Liver (tissue), 9 donors: Measurements from ENCODE around the gene VWDE. TPM values are rescaled to one million over a fixed set of nuclear protein-coding genes. Genes with fewer than 3 reads are reported as not detected.
"Not testable (repeated sequence)": the region's sequence is repeated elsewhere in the genome, so short reads cannot be mapped to it uniquely, and the experiment has no call there.

Source experiments
- DNase-seq: peaks from one replicate; pipeline ENCODE4 v3.0.0-alpha.2; 2017; ENCODE audit warnings: low spot score
- H3K27ac ChIP-seq, 2 donors: one replicate each; pipeline ENCODE4 v1.7.0; 2013; ENCODE audit warnings: inconsistent platforms in 2 of 2, low read length in 2 of 2, control low read depth in 1 of 2, low read depth in 1 of 2, mild to moderate bottlenecking in 1 of 2
- H3K27me3 ChIP-seq, 4 donors: one replicate each; pipeline versions ENCODE4 v1.6.1 to v1.7.0; 2013; ENCODE audit warnings: low read length in 3 of 4, inconsistent platforms in 1 of 4, mild to moderate bottlenecking in 1 of 4, moderate library complexity in 1 of 4; ENCODE audit not compliant: control insufficient read depth in 4 of 4, insufficient read depth in 4 of 4
- H3K36me3 ChIP-seq, 4 donors: one replicate each; pipeline versions ENCODE4 v1.6.1 to v1.7.0; 2013; ENCODE audit warnings: low read length in 3 of 4, mild to moderate bottlenecking in 3 of 4, low read depth in 1 of 4, moderate library complexity in 1 of 4; ENCODE audit not compliant: control insufficient read depth in 4 of 4, insufficient read depth in 3 of 4
- H3K4me1 ChIP-seq, 4 donors: one replicate each; pipeline versions ENCODE4 v1.6.1 to v1.7.0; 2013; ENCODE audit warnings: low read length in 3 of 4, mild to moderate bottlenecking in 3 of 4, moderate library complexity in 1 of 4; ENCODE audit not compliant: control insufficient read depth in 4 of 4, insufficient read depth in 4 of 4
- H3K4me3 ChIP-seq, 3 donors: one replicate each; pipeline versions ENCODE4 v1.6.1 to v1.7.0; 2013; ENCODE audit warnings: low read length in 3 of 3, control low read depth in 1 of 3, low read depth in 1 of 3, mild to moderate bottlenecking in 1 of 3
- H3K9ac ChIP-seq, 2 donors: one replicate each; pipeline ENCODE4 v1.7.0; 2013; ENCODE audit warnings: low read length in 2 of 2, mild to moderate bottlenecking in 2 of 2, moderate library complexity in 2 of 2, control low read depth in 1 of 2, low read depth in 1 of 2
- H3K9me3 ChIP-seq, 4 donors: one replicate each; pipeline versions ENCODE4 v1.6.1 to v1.7.0; 2013; ENCODE audit warnings: low read length in 3 of 4; ENCODE audit not compliant: control insufficient read depth in 4 of 4
- EGR1 ChIP-seq, 2 donors: IDR thresholded peaks; 2 replicates each; pipeline ENCODE4 v1.6.1; 2016 to 2018; ENCODE audit warnings: antibody characterized with exemption in 2 of 2, low read depth in 2 of 2
- FOXA1 ChIP-seq: IDR thresholded peaks from 2 replicates; pipeline ENCODE4 v1.6.1; 2016; ENCODE audit warnings: antibody characterized with exemption
- FOXA2 ChIP-seq: IDR thresholded peaks from 2 replicates; pipeline ENCODE4 v1.6.1; 2016; ENCODE audit warnings: antibody characterized with exemption
- HNF4A ChIP-seq, 2 donors: conservative IDR thresholded peaks; 2 replicates each; pipeline ENCODE4 v1.6.1; 2016; ENCODE audit warnings: antibody characterized with exemption in 2 of 2, mild to moderate bottlenecking in 2 of 2
- HNF4G ChIP-seq: IDR thresholded peaks from 2 replicates; pipeline ENCODE4 v1.6.1; 2016; ENCODE audit warnings: antibody characterized with exemption
- JUND ChIP-seq, 2 donors: IDR thresholded peaks; 2 replicates each; pipeline ENCODE4 v1.6.1; 2016; ENCODE audit warnings: antibody characterized with exemption in 2 of 2
- NR2F2 ChIP-seq: IDR thresholded peaks from 2 replicates; pipeline ENCODE4 v1.6.1; 2016; ENCODE audit warnings: antibody characterized with exemption
- RAD21 ChIP-seq, 2 donors: IDR thresholded peaks; 2 replicates each; pipeline ENCODE4 v1.6.1; 2016; ENCODE audit warnings: antibody characterized with exemption in 2 of 2, mild to moderate bottlenecking in 2 of 2
- RXRA ChIP-seq, 2 donors: IDR thresholded peaks; 2 replicates each; pipeline ENCODE4 v1.6.1; 2017 to 2018; ENCODE audit warnings: antibody characterized with exemption in 2 of 2, mild to moderate bottlenecking in 1 of 2
- TAF1 ChIP-seq: conservative IDR thresholded peaks from 2 replicates; pipeline ENCODE4 v1.6.1; 2016; ENCODE audit warnings: antibody characterized with exemption, mild to moderate bottlenecking
- YY1 ChIP-seq: IDR thresholded peaks from 2 replicates; pipeline ENCODE4 v1.6.1; 2016; ENCODE audit warnings: antibody characterized with exemption, mild to moderate bottlenecking
- WGBS: extraction: QIAGEN DNeasy Blood & Tissue Kit; methylation state at CpG from one replicate; pipeline ENCODE4 v1.1.7; 2013; 5-methylcytosine and 5-hydroxymethylcytosine counted together
- polyA plus RNA-seq, 2 donors: library from polyadenylated mRNA; stranded (reverse) in 1 of 2; unstranded in 1 of 2; fragments of 200-250 nt in 1 of 2; fragments of >200 nt in 1 of 2; fragmentation: Nextera tagmentation in 1 of 2; extraction: Ambion mirVana in 1 of 2; gene quantifications; one replicate each; pipeline versions ENCODE4 v1.2.1 to v1.2.3, GENCODE V29; 2013 to 2015
- total RNA-seq, 2 donors: library from RNA; depleted of rRNA; stranded (reverse); fragments of >200 nt; gene quantifications; one replicate each; pipeline ENCODE4 v1.2.3, GENCODE V29; 2014
- TF ChIP-seq, protein P1 (sequence below): IDR thresholded peaks from 2 replicates; pipeline ENCODE4 v1.6.1; 2016; ENCODE audit warnings: antibody characterized with exemption
- TF ChIP-seq, protein P2 (sequence below): fragments of 150-350 bp; IDR thresholded peaks from 2 replicates; pipeline ENCODE4 v1.5.1; 2017; ENCODE audit warnings: improper control_type of control experiment, low read depth, low read length; ENCODE audit not compliant: missing input control
- TF ChIP-seq, protein P3 (sequence below): IDR thresholded peaks from 2 replicates; pipeline ENCODE4 v1.6.1; 2016; ENCODE audit warnings: antibody characterized with exemption, mild to moderate bottlenecking
- TF ChIP-seq, protein P4 (sequence below): IDR thresholded peaks from 2 replicates; pipeline ENCODE4 v1.6.1; 2016; ENCODE audit warnings: antibody characterized with exemption
- donor health status: healthy.
- donor health status: healthy.
- donor health status: healthy.
- donor health status: healthy.
- donor health status: healthy.

Gene VWDE
- total RNA-seq (under 1 TPM; 0.05 to 0.59 TPM), polyA plus RNA-seq (under 1 TPM; 0.11 to 0.14 TPM)

DNA sequence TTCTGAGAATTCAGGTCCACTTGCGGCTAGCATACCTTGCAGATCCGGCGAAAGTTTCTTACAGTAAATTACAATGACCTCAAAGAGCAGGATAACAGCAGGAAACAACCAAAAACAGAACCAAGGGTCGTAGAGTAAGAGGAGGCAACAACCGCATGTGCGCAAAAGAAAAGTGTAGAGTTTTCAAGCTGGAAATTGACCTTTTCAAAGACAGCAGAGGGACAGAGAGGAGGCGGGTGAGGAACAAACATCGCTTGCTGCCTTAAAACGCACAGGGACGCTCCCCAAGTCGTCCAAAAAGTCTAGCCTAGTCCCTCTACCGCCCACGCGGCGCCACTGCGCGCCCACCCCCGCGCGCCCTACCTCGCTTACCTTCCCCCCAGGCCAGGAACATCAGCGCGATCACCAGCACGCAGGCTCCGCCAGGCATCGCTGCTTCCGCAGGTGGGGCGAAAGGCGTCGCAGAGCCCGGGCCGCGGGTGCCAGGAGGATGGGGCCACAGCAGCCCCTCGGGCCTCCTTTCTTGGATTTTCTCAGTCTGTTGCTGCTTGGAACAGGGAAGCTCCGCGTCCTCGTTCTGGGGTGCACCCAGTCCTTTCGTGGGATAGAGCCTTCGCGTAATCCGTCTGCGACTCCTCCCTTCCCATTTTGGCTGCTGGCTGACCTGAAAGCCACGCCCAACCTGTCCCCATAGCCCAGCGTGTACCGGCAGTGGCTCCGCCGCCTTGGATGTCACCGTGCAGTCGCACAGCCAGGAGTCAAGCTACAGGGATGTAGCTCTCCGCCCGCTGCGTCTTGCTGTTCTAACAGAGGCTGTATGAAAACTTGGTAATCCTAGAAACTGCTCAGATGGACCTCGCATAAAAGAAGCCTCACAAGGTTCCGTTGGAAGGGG is at the start of gene VWDE:
TSS of gene VWDE (minus strand) at position 579 of the 895 bp plus-strand sequence. CDS start at position 430, 149 bp downstream.
- H3K27me3 ChIP-seq: peaks cover 0 to 11% (median 0%) of the 10 kb centered on the region in 4 donors
- H3K4me3 ChIP-seq: peak within 1 kb of the TSS in 2 of 3 donors; percentile 31
- no peak within 1 kb of the TSS for H3K27ac ChIP-seq
- 2% methylated on average over 54 of the region's 54 CpGs for WGBS
- H3K9me3 ChIP-seq: no peaks in the 10 kb centered on the region
- H3K9ac ChIP-seq: no peak within 1 kb of the TSS
- no peaks in the 10 kb centered on the region for H3K36me3 ChIP-seq
- TF ChIP-seq, protein P1, sequence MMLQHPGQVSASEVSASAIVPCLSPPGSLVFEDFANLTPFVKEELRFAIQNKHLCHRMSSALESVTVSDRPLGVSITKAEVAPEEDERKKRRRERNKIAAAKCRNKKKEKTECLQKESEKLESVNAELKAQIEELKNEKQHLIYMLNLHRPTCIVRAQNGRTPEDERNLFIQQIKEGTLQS: no peak
- no peak for TF ChIP-seq NR2F2
- TF ChIP-seq, protein P2, sequence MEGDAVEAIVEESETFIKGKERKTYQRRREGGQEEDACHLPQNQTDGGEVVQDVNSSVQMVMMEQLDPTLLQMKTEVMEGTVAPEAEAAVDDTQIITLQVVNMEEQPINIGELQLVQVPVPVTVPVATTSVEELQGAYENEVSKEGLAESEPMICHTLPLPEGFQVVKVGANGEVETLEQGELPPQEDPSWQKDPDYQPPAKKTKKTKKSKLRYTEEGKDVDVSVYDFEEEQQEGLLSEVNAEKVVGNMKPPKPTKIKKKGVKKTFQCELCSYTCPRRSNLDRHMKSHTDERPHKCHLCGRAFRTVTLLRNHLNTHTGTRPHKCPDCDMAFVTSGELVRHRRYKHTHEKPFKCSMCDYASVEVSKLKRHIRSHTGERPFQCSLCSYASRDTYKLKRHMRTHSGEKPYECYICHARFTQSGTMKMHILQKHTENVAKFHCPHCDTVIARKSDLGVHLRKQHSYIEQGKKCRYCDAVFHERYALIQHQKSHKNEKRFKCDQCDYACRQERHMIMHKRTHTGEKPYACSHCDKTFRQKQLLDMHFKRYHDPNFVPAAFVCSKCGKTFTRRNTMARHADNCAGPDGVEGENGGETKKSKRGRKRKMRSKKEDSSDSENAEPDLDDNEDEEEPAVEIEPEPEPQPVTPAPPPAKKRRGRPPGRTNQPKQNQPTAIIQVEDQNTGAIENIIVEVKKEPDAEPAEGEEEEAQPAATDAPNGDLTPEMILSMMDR: no peak
- no peak for TF ChIP-seq FOXA1
- H3K4me1 ChIP-seq: peaks cover 0 to 9% (median 7%) of the 10 kb centered on the region in 4 donors
- no peak for DNase-seq

DNA sequence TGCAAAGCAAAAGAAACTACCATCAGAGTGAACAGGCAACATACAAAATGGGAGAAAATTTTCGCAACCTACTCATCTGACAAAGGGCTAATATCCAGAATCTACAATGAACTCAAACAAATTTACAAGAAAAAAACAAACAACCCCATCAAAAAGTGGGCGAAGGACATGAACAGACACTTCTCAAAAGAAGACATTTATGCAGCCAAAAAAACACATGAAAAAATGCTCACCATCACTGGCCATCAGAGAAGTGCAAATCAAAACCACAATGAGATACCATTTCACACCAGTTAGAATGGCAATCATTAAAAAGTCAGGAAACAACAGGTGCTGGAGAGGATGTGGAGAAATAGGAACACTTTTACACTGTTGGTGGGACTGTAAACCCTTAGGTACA is 49.5 kb upstream of the VWDE start:
- not testable (repeated sequence) for H3K9me3 ChIP-seq, DNase-seq, H3K4me3 ChIP-seq, H3K36me3 ChIP-seq, H3K27me3 ChIP-seq, H3K9ac ChIP-seq, H3K27ac ChIP-seq, H3K4me1 ChIP-seq
- 91% methylated on average over 1 of the region's 2 CpGs for WGBS

DNA sequence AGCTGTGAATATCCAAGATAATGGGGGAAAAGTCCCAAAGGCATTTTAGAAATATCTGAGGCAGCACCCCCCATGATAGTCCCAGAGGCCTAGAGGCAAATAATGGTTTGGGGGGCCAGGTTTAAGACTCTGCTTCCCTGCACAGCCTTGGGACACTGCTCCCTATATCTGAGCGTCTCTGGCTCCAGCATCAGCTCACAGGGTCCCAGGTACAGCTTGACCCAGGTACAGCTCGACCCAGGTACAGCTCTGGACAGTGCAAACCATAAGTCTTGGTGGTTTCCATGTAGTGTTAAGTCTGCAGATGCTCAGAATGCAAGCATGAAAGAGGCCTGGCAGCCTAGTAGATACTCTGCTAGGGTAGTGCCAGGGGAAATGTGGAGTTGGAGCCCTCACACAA is 47.0 kb upstream of the VWDE start:
- no peaks in the 10 kb centered on the region for H3K27me3 ChIP-seq
- no peak for DNase-seq
- TF ChIP-seq EGR1 (IDR thresholded peaks at IDR 0.05; ENCODE audit: low read depth in 2 of 2) (no peak), FOXA1 (no peak), HNF4A (conservative IDR thresholded peaks at IDR 0.05) (no peak), YY1 (no peak), JUND (IDR thresholded peaks at IDR 0.05) (no peak), HNF4G (no peak), RXRA (IDR thresholded peaks at IDR 0.05) (no peak), FOXA2 (no peak), TAF1 (no peak), RAD21 (IDR thresholded peaks at IDR 0.05) (no peak)
- TF ChIP-seq, protein P3, sequence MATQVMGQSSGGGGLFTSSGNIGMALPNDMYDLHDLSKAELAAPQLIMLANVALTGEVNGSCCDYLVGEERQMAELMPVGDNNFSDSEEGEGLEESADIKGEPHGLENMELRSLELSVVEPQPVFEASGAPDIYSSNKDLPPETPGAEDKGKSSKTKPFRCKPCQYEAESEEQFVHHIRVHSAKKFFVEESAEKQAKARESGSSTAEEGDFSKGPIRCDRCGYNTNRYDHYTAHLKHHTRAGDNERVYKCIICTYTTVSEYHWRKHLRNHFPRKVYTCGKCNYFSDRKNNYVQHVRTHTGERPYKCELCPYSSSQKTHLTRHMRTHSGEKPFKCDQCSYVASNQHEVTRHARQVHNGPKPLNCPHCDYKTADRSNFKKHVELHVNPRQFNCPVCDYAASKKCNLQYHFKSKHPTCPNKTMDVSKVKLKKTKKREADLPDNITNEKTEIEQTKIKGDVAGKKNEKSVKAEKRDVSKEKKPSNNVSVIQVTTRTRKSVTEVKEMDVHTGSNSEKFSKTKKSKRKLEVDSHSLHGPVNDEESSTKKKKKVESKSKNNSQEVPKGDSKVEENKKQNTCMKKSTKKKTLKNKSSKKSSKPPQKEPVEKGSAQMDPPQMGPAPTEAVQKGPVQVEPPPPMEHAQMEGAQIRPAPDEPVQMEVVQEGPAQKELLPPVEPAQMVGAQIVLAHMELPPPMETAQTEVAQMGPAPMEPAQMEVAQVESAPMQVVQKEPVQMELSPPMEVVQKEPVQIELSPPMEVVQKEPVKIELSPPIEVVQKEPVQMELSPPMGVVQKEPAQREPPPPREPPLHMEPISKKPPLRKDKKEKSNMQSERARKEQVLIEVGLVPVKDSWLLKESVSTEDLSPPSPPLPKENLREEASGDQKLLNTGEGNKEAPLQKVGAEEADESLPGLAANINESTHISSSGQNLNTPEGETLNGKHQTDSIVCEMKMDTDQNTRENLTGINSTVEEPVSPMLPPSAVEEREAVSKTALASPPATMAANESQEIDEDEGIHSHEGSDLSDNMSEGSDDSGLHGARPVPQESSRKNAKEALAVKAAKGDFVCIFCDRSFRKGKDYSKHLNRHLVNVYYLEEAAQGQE: no peak
- TF ChIP-seq, protein P1: no peak
- TF ChIP-seq, protein P4, sequence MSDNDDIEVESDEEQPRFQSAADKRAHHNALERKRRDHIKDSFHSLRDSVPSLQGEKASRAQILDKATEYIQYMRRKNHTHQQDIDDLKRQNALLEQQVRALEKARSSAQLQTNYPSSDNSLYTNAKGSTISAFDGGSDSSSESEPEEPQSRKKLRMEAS: no peak
- H3K4me3 ChIP-seq: no peak overlapping the region
- WGBS: 60% methylated on average over 2 of the region's 2 CpGs
- no peaks in the 10 kb centered on the region for H3K4me1 ChIP-seq
- H3K9ac ChIP-seq: no peak overlapping the region
- no peak overlapping the region for H3K27ac ChIP-seq
- H3K9me3 ChIP-seq: no peaks in the 10 kb centered on the region
- H3K36me3 ChIP-seq: no peaks in the 10 kb centered on the region
